ENCODE data around the gene SYTL5.

SYTL5 gene

GRCh38 chrX:38069991-38070390 is 63.6 kb downstream of the SYTL5 start:
- Histone ChIP-seq H3K9me3 (ENCODE audit: control insufficient read depth, low read length) (no peaks in the 10 kb centered on the region), H3K4me1 (ENCODE audit: control insufficient read depth, insufficient read depth, low read length) (peaks cover 3% of the 10 kb centered on the region), H3K9ac (ENCODE audit: low read length) (no peak overlapping the region), H3K4me3 (ENCODE audit: low read length) (no peak overlapping the region), H3K36me3 (ENCODE audit: control insufficient read depth, insufficient read depth, low read length) (no peaks in the 10 kb centered on the region), H3K27me3 (ENCODE audit: control insufficient read depth, insufficient read depth, low read length) (no peaks in the 10 kb centered on the region)

GRCh38 chrX:38079463-38079862 is 73.1 kb downstream of the SYTL5 start:
- Histone ChIP-seq H3K4me3 (ENCODE audit: low read length) (no peak overlapping the region), H3K27me3 (ENCODE audit: control insufficient read depth, insufficient read depth, low read length) (no peaks in the 10 kb centered on the region), H3K9ac (ENCODE audit: low read length) (no peak overlapping the region), H3K36me3 (ENCODE audit: control insufficient read depth, insufficient read depth, low read length) (no peaks in the 10 kb centered on the region), H3K9me3 (ENCODE audit: control insufficient read depth, low read length) (no peaks in the 10 kb centered on the region), H3K4me1 (ENCODE audit: control insufficient read depth, insufficient read depth, low read length) (peaks cover 12% of the 10 kb centered on the region)

GRCh38 chrX:38080808-38081207 is 74.5 kb downstream of the SYTL5 start:
- H3K36me3 ChIP-seq (ENCODE audit: control insufficient read depth, insufficient read depth, low read length): no peaks in the 10 kb centered on the region
- no peak overlapping the region for H3K4me3 ChIP-seq (ENCODE audit: low read length)
- no peaks in the 10 kb centered on the region for H3K9me3 ChIP-seq (ENCODE audit: control insufficient read depth, low read length)
- no peak overlapping the region for H3K9ac ChIP-seq (ENCODE audit: low read length)
- peaks cover 12% of the 10 kb centered on the region for H3K4me1 ChIP-seq (ENCODE audit: control insufficient read depth, insufficient read depth, low read length)
- H3K27me3 ChIP-seq (ENCODE audit: control insufficient read depth, insufficient read depth, low read length): no peaks in the 10 kb centered on the region

DNA sequence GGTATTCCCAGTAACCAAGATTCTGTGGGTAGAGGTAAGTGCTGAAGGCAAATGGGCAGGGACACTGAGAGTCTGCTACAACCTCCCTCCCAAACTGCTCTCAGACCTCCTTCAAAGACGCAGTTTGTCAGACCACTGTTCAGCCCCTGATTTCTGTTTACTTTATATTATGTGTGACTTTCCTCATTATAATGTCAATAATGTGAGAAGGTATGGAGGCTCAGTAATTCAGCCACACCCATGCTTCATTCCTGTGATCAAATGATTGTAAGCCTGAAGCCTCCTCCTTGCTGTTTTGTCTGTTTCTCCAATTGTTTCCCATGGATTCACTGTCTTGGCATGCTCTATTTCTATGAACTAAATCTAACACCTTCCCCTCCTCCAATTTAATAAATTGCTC is 75.6 kb downstream of the SYTL5 start:
- H3K4me3 ChIP-seq (ENCODE audit: low read length): no peak overlapping the region
- H3K9me3 ChIP-seq (ENCODE audit: control insufficient read depth, low read length): no peaks in the 10 kb centered on the region
- no peak overlapping the region for H3K9ac ChIP-seq (ENCODE audit: low read length)
- no peaks in the 10 kb centered on the region for H3K27me3 ChIP-seq (ENCODE audit: control insufficient read depth, insufficient read depth, low read length)
- peaks cover 12% of the 10 kb centered on the region for H3K4me1 ChIP-seq (ENCODE audit: control insufficient read depth, insufficient read depth, low read length)
- H3K36me3 ChIP-seq (ENCODE audit: control insufficient read depth, insufficient read depth, low read length): no peaks in the 10 kb centered on the region

DNA sequence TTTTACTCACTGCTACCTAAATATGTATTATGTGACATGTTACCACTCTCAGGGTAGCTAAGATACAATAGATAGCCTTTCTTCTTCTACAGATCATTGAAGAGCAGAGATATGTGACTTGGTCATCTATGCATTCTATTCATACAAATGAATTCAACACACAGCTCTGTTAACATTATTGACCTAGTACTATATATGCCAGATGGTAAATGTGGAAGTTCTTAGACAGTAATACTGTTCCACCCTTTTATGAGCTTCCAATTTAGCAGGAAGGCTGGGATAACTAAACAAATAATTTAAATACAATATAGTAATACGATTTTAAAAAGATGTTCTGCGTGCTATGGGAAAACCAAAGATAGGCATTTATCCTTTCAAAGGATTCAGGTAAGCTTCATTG is 76.0 kb downstream of the SYTL5 start:
- Histone ChIP-seq H3K36me3 (ENCODE audit: control insufficient read depth, insufficient read depth, low read length) (no peaks in the 10 kb centered on the region), H3K4me1 (ENCODE audit: control insufficient read depth, insufficient read depth, low read length) (peaks cover 12% of the 10 kb centered on the region), H3K27me3 (ENCODE audit: control insufficient read depth, insufficient read depth, low read length) (no peaks in the 10 kb centered on the region), H3K9ac (ENCODE audit: low read length) (no peak overlapping the region), H3K4me3 (ENCODE audit: low read length) (no peak overlapping the region), H3K9me3 (ENCODE audit: control insufficient read depth, low read length) (no peaks in the 10 kb centered on the region)

DNA sequence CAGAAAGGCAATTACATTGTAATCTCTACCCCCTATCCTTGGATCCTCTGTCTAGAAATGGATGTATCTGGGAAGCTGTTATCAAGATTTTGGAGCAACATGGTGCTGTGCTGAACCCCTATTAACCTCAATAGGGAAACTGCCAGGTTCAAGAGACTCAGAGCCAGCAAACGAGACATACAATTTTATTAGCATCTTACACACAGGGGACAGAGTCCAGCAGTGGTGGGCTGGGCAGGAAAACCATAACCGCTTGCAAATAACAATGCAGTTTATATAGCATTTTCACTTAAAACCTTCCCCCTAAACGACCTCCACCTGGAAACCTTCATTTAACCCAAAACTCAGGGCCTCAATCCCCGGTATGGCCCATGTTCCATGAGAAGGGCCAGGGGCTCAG is 79.5 kb downstream of the SYTL5 start:
- peaks cover 11% of the 10 kb centered on the region for H3K4me1 ChIP-seq (ENCODE audit: control insufficient read depth, insufficient read depth, low read length)
- no peak overlapping the region for H3K9ac ChIP-seq (ENCODE audit: low read length)
- H3K9me3 ChIP-seq (ENCODE audit: control insufficient read depth, low read length): no peaks in the 10 kb centered on the region
- H3K36me3 ChIP-seq (ENCODE audit: control insufficient read depth, insufficient read depth, low read length): no peaks in the 10 kb centered on the region
- no peak overlapping the region for H3K4me3 ChIP-seq (ENCODE audit: low read length)
- no peaks in the 10 kb centered on the region for H3K27me3 ChIP-seq (ENCODE audit: control insufficient read depth, insufficient read depth, low read length)

GRCh38 chrX:38086451-38087215 is 80.3 kb downstream of the SYTL5 start:
- Histone ChIP-seq H3K4me3 (ENCODE audit: low read length) (no peak overlapping the region), H3K27me3 (ENCODE audit: control insufficient read depth, insufficient read depth, low read length) (no peaks in the 10 kb centered on the region), H3K36me3 (ENCODE audit: control insufficient read depth, insufficient read depth, low read length) (no peaks in the 10 kb centered on the region), H3K4me1 (ENCODE audit: control insufficient read depth, insufficient read depth, low read length) (peaks cover 3% of the 10 kb centered on the region), H3K9ac (ENCODE audit: low read length) (no peak overlapping the region), H3K9me3 (ENCODE audit: control insufficient read depth, low read length) (no peaks in the 10 kb centered on the region)

- Histone ChIP-seq H3K36me3 (ENCODE audit: control insufficient read depth, insufficient read depth, low read length) (no peaks in the 10 kb centered on the region), H3K9me3 (ENCODE audit: control insufficient read depth, low read length) (no peaks in the 10 kb centered on the region), H3K4me3 (ENCODE audit: low read length) (no peak overlapping the region), H3K27me3 (ENCODE audit: control insufficient read depth, insufficient read depth, low read length) (no peaks in the 10 kb centered on the region), H3K4me1 (ENCODE audit: control insufficient read depth, insufficient read depth, low read length) (no peaks in the 10 kb centered on the region), H3K9ac (ENCODE audit: low read length) (no peak overlapping the region)
These were observed 81.2 kb downstream of the SYTL5 start for GRCh38 chrX:38087594-38087993.

DNA sequence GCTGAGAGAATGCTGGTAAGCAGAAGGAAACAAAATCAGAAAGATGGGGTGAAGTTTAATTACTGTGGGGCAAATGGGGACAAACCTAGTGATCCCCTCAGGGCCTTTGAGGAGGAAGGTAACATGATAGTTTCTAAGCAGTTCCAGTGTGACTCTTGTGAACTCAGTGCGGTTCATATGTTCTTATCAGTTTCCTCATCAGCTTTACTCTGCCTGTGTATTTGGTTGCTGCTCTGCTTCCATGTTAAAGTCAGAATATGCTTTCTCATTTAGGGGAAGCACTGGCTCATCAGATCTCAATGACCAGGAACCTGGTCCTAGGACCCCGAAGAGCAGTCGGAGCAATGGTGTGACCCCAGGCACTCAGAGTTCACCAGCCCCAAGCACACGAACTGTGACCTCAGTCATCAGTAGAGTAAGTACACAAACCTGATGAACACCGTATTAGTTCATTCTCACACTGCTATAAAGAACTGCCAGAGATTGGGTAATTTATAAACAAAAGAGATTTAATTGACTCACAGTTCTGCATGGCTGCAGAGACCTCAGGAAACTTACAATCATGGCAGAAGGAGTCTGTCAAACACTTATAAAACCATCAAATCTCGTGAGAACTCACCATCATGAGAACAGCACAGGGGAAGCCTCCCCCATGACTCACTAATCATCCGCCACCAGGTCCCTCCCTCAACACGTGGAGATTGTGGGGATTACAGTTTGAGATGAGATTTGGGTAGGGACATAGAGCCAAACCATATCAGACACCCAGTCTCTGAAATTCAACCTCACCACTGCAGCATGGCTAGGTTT is 83.0 kb downstream of the SYTL5 start:
- Histone ChIP-seq H3K36me3 (ENCODE audit: control insufficient read depth, insufficient read depth, low read length) (no peaks in the 10 kb centered on the region), H3K9me3 (ENCODE audit: control insufficient read depth, low read length) (no peaks in the 10 kb centered on the region), H3K4me1 (ENCODE audit: control insufficient read depth, insufficient read depth, low read length) (no peaks in the 10 kb centered on the region), H3K4me3 (ENCODE audit: low read length) (no peak overlapping the region), H3K9ac (ENCODE audit: low read length) (no peak overlapping the region), H3K27me3 (ENCODE audit: control insufficient read depth, insufficient read depth, low read length) (no peaks in the 10 kb centered on the region)

DNA sequence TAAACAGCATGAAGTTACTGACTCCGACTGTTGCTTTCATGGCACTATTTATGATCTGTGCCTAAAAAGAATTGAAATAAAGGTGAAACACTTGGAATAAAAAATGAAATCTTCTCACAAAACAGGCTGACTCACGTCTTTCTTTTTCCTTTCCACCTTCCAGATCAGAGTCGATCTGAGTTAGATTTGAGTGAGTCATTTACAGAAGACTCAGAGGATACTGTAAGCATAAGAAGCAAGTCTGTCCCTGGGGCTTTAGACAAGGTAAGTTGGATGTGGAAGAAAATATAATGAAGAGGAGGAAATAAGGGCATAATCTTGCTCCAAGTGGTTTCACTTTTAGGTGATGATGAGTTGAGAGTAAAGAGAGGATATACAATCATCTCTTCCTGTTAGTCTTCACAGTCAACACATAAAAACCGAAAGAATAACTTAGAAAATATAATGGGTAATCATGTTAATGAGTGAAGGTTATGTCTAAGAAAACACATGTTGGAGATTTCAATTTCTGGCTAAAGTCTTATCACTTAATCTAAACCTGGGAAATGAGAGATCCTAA is 89.7 kb downstream of the SYTL5 start:
- Histone ChIP-seq H3K9ac (ENCODE audit: low read length) (no peak overlapping the region), H3K9me3 (ENCODE audit: control insufficient read depth, low read length) (no peaks in the 10 kb centered on the region), H3K36me3 (ENCODE audit: control insufficient read depth, insufficient read depth, low read length) (no peaks in the 10 kb centered on the region), H3K27me3 (ENCODE audit: control insufficient read depth, insufficient read depth, low read length) (no peaks in the 10 kb centered on the region), H3K4me1 (ENCODE audit: control insufficient read depth, insufficient read depth, low read length) (no peaks in the 10 kb centered on the region), H3K4me3 (ENCODE audit: low read length) (no peak overlapping the region)

GRCh38 chrX:38099688-38100087 is 93.3 kb downstream of the SYTL5 start:
- Histone ChIP-seq H3K9ac (ENCODE audit: low read length) (no peak overlapping the region), H3K36me3 (ENCODE audit: control insufficient read depth, insufficient read depth, low read length) (no peaks in the 10 kb centered on the region), H3K4me3 (ENCODE audit: low read length) (no peak overlapping the region), H3K27me3 (ENCODE audit: control insufficient read depth, insufficient read depth, low read length) (no peaks in the 10 kb centered on the region), H3K4me1 (ENCODE audit: control insufficient read depth, insufficient read depth, low read length) (no peaks in the 10 kb centered on the region), H3K9me3 (ENCODE audit: control insufficient read depth, low read length) (no peaks in the 10 kb centered on the region)

GRCh38 chrX:38102240-38102639 is 95.9 kb downstream of the SYTL5 start:
- H3K36me3 ChIP-seq (ENCODE audit: control insufficient read depth, insufficient read depth, low read length): no peaks in the 10 kb centered on the region
- no peaks in the 10 kb centered on the region for H3K27me3 ChIP-seq (ENCODE audit: control insufficient read depth, insufficient read depth, low read length)
- no peaks in the 10 kb centered on the region for H3K9me3 ChIP-seq (ENCODE audit: control insufficient read depth, low read length)
- H3K4me1 ChIP-seq (ENCODE audit: control insufficient read depth, insufficient read depth, low read length): peaks cover 9% of the 10 kb centered on the region
- no peak overlapping the region for H3K4me3 ChIP-seq (ENCODE audit: low read length)
- H3K9ac ChIP-seq (ENCODE audit: low read length): no peak overlapping the region
